Suppressor macrophage treated with lipopolysaccharide for 4 hours (primary cell): ENCODE results near the gene RAP1GAP2.

Experiments used
- DNase-seq: peaks from one replicate; pipeline ENCODE4 v3.0.0-alpha.2; 2020

Gene RAP1GAP2

DNA sequence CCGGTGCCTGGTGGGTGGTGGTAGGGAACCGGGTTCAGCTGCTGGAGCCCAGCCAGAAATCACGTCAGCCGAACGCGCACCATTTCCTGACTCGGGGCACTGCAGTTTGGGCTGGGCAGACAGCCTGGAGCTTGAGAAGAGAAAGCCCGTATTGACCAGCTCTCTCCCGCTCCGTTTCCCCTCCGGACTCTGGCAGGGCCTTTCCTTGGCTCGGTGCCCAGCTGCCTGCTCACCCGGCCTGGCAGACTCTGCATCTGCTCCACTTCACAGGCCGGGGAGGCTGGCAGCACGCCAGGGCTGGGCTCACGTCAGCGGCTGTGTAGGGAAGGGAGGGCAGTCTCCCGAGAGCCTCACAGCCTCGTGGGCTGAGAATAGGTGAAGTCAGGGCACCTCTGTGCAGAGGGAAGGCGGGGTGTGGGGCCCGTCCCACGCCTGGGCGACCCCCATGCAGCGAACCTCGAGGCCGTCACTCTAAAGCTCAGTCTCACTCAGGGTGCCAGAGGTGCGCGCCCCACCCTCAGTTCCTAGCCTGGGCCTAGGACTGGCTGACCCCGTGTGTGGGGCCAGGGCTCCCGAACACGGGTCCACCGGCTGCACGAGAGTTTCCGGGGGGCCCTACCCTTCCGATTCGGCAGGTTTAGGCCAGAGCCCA is 208.0 kb downstream of the RAP1GAP2 start:
- peak; percentile 99 for DNase-seq

DNA sequence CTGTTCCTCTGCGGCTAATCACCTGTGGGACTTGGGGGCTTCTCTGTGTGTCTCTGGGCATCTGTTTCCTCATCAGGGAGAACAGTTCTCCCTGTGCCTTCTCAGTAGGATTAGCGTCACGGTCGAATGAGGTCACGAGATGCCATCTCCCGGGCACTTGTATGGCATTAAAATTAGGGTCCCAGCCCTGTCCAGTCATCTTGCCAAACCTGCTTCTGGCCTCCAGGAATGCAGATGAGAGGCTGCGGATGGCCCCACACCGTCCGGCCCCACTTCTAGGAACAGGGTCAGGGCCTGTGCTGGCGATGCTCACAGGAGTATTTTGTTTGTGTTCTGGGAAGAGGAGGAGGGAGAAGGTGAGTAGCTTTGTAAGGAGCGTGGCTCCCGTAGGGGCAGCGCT is 208.7 kb downstream of the RAP1GAP2 start:
- no peak for DNase-seq

DNA sequence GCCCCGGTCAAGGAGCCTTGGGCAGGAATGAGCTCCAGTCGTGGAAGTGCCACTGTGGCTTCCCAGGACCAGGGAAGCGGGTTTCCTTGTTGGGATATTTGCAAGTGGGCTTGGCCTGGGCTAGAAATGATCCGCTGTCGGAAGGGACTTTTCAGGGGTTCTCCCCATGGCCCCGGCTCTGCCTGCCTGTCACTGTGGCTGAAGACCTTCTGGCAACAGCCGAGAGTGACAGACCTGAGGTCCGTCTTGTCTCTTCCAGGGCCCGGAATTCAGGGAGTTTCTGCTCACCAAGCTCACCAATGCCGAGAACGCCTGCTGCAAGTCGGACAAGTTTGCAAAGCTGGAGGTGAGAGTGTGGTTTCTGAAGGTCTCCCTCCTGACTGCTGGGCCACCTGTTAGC is 209.5 kb downstream of the RAP1GAP2 start:
- no peak for DNase-seq

DNA sequence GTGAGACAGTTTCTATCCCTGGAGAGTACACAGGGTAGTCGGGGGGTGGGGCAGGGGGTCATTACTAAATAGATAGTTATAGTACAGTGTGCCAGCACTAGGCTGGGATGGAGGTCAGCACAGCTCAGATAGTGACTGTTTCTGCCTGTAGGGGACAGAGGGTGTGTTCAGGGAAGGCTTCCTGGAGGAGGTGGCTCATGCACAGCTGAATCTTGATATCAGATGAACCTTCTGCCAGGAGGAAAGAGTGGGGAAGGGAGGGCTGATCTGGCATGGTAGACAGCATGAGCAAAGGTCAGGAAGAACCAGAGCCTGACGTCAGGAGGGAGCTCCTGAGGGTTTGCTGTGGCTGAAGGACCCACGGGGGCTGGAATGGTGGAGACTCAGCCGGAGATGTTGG is 210.6 kb downstream of the RAP1GAP2 start:
- DNase-seq = no peak

DNA sequence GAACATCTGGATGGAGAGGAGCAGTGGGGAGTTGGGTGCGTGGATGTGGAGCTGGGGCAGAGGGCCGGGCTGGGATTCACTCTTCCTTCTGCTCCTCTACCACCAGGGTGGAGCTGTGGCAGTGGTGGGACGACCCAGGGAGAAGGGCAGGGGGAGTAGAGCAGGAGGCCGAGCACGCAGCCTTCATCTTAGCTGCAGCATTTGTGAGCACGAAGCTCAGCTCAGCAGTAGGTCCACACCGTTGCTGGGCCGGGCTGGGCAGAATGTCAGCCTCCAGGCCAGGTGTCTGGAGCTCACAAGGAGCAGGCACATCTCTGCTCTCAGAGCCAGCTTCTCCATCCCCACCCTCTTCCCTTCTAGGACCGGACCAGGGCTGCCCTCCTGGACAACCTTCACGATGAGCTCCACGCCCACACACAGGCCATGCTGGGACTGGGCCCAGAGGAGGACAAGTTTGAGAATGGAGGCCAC is 211.4 kb downstream of the RAP1GAP2 start:
- DNase-seq = no peak

DNA sequence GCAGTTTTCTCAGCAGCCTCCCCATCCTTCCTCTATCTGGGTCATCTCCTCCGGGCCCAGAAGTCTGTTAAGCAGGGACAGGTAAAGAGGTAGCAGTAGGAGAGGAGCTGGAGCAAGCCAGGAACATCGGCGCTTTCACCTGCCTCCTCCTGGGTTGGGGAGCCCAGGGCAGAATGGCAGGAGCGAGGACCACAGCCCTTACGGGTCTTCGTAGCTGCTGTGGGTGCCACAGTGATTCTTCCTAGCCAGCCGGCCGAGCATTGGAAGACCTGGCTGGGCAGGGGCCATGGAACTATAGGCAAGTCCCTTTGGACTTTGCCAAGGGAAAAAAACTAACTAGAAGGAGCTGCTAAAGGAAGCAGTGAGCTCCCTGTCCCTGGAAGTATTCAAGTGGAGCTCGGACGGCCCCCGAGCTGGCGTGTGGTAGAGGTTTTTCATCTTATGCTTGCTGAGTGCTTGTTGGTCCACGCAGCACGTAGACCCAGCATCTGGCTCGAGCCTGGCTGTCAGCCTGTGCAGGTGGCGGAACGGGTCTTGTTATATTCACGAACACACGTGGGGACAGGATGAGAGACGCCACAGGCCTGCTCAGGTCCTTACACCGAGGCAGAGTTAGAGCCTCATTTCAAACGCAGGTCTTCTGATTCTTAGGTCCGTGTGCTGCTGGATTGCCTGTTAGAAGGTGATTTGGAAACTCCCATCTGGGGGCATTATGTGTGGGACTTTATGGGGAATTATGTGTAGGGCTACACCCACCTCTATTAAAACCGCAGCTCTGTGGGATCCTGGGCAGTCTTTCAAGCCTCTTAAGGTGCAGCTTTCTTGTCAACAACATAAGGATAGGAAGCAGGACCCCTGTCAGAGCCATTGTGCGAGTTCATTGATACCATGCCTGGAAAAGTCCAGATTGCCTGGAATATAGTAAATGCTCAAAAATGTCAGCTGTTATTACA is 212.4 kb downstream of the RAP1GAP2 start:
- no peak for DNase-seq

DNA sequence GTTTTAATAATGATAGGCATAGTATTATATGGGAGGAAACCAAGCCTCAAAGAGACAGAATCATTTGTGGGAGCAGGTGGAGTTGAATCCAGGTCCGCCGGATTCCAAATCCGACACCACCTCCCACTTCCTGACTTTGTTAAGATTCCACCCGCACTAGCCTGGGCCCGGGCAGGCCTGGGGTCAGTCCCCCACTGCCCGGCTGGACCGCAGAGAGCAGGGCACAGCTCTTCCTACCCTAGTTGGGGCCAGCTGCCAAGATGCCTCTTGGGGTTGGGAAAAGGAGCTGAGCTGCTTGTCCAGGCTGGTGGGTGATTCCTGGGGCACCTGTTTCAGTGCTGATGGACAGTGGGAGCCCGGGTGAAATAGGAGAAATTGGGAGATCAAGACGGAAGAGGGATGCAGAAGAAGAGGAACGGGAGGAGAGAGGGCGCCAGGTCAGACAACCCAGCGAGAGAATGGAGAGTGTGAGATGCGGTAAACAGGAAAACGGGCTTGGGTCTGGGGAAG is 213.2 kb downstream of the RAP1GAP2 start:
- no peak for DNase-seq

DNA sequence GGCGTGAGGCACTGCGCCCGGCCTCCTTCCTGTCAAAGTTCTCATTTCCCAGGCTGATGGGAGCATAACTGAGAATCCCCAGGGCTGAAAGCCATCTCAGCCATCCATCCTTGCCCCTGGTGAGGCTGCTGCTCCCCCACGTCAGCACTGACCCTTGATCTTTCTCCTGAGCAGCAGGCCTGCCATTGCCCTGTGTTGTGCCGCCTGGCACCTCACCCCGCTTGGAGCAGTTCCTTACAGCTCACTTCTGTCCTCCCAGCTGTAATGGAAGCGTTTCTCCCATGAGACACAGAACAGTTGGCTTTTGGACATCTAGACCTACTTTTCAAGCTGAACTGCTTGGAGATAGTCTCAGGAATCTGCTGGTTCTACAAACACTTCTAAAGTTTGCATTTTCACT is 215.7 kb downstream of the RAP1GAP2 start:
- no peak for DNase-seq

DNA sequence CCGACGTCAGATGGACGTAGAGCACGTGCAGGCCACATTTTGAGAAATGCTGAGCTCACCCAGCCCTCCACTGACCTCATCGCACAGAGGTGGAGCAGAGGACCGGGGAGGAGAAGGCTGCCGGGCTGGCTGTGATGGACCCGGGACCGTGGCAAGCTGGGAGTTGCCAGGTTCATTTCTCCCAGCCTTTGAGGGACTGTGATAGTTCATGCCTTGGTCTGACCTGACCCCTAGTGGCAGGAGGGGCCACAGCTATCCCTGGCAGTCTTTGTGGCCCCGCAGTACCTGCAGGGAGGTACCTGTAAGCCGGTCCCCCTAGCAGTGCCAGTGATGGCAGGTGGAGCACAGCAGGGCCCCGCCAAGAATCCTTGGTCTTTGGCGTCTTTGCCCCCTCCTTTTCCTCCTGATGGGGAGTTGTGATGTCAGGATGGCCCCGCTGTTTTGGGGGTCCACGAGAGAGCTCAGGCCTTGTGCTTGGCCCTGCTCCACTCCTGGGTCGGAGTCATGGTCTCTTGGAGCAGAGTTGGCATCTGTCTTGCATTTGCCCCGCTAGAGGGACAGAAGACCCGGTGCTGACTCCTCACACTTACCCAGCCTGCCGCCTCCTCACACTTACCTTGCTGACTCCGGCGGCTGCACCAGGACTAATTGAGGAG is 216.8 kb downstream of the RAP1GAP2 start:
- peak; percentile 66 for DNase-seq

DNA sequence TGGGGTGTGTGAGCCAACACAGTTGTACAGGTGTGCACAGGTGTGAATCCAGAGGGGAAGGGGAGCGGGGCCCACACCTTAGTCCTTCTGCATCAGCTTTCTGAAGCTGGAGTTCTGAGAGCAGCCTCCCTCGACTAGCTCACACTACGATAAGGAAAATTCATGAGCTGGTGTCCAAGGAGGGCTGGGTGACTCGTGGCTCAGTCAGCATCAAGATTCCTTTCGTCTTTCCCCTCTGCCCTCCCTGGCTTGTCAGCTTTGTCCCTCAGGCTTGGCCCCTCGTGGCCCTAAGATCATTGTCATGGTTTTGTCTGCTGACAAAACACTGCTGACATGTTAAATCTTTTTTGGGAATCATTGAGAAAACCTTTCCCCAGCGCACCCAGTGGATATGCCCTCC is 219.7 kb downstream of the RAP1GAP2 start:
- no peak for DNase-seq

DNA sequence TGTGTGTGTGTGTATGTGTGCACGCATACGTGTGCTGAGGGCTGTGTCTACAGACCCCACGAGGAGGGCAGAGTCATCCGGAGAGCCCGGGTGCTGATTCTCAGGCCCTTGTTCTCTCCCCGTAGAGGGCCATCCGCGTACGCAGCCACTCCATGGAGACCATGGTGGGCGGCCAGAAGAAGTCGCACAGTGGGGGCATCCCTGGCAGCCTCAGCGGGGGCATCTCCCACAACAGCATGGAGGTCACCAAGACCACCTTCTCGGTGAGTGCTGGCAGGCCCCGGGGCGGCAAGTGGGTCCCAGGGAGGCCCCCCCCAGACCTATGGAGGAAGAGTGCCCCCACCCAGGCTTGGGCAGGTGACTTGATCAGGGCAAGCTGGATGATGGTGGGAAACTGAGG is 221.7 kb downstream of the RAP1GAP2 start:
- DNase-seq = no peak

DNA sequence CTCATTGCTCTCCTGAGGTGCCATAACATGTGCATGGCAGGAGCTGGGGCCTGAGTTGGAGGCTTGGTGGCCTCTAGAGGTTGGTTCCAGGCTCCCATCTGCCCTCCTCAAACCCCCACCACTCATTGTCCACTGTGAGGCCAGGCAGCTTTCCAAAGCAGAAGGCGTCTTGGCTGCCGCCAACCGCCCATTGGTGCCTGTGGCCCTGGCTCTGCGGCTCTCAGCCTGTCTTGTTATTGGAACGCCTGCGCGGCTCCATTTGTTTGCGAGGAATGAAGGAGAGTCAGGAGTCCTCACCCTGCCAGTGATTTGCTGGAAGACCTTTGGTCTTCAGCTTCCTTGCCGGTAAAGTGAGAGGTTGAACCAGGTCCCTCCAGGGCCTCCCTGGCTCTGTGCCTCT is 223.5 kb downstream of the RAP1GAP2 start:
- DNase-seq = no peak

DNA sequence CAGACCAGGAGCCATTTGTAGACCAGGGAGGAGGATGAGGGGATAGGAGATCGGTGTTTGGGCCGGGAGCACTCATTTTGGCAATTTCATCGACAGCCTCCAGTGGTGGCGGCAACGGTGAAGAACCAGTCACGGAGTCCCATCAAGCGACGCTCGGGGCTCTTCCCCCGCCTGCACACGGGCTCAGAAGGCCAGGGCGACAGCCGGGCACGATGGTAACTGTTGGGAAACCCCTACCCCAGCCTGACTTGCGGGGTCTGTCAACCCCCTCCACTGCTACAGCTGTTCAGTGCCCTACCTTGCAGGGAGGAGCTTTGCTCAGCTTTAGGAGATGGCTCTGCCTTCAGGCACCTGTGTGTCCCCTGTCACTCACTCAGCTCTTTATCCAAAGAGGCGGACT is 224.1 kb downstream of the RAP1GAP2 start:
- DNase-seq = no peak

DNA sequence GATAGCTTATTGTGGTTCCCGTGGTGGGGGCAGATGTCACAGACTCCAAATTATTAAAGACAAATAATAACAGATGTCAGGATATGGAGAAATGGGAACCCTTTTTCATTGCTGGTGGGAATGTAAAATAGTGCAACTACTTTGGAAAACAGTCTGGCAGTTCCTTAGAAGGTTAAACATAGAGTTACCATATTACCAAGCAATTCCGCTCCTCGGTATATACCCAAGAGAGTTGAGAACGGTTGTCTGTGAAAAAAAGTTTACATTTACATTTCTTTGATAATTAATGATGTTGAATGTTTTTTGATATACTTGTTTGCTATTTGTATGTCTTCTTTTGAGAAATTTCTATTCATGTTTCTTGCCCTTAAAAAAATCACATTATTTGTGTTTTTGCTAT is 226.0 kb downstream of the RAP1GAP2 start:
- DNase-seq = no peak

DNA sequence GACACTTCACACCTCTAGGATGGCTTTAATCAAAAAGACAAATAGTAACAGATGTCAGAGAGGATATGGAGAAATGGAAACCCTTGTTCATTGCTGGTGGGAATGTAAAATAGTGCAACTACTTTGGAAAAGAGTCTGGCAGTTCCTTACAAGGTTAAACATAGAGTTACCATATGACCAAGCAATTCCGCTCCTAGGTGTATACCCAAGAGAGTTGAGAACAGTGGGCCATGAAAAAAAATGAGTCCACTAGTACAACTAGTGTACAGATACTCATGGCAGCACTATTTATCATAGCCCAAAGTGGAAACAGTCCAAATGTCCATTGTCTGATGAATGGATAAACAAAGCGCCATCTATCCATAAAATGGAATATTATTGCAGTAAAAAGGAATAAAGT is 228.1 kb downstream of the RAP1GAP2 start:
- DNase-seq = no peak

DNA sequence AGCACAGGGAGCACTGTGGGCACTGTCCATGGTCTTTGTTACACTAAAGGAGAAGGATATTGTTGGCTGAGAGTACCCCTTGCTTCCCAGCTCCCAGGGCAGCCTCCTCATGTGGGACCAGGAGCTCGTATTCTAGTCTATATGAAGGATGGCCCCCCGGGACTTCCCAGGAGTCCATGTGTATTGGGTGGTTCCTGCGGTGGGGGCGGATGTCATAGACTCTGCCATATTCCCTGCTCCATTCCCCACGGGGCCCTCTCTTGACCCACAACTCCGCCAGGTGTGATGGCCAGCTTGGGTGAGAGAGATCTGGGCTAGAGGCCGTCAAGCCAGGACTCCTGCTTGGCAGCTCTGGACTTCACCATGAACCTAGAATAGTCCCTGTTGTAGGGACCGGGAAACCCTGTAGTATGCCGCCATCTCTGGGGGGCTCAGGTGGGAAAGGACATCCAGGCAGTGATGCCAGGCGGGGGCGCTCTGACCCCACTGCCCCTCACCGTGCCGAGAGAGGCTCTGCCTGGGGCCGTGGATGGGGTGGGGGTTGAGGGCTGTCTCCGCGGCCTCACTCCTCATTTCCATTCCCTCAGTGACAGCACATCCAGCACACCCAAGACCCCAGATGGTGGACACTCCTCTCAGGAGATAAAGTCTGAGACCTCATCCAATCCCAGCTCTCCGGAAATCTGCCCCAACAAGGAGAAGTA is 229.3 kb downstream of the RAP1GAP2 start:
- DNase-seq = no peak

DNA sequence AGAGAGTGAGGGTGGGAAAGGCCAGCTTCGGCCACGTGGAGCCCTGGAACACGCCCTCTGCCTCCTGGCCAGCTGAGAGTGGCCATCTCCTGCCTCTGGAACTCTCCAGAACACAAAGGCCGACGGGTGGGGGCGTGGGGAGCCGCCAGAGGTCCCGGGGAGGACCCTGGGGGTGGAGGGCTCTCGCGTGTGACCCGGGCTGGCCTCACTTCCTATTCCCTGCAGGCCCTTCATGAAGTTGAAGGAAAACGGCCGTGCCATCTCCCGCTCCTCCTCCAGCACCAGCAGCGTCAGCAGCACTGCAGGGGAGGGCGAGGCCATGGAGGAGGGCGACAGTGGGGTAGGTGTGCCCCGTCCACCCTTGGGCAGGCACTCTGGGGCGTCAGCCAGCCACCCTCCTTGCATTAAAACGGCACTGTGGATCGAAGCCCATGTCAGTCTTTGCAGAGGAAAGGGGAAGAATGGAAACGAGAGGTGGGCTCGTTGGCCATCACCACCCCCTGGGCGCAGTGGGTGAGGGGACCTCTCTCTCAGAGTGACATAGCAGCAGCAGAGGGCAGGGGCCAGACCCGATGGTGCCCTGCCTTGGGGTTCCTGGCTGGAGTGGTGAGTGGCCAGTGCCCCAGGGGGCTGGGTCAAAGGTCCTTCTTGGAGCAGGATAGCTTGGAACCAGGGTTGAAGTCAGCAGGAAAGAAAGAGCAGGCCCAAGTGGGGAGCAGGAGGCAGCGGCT is 230.1 kb downstream of the RAP1GAP2 start:
- DNase-seq = no peak

DNA sequence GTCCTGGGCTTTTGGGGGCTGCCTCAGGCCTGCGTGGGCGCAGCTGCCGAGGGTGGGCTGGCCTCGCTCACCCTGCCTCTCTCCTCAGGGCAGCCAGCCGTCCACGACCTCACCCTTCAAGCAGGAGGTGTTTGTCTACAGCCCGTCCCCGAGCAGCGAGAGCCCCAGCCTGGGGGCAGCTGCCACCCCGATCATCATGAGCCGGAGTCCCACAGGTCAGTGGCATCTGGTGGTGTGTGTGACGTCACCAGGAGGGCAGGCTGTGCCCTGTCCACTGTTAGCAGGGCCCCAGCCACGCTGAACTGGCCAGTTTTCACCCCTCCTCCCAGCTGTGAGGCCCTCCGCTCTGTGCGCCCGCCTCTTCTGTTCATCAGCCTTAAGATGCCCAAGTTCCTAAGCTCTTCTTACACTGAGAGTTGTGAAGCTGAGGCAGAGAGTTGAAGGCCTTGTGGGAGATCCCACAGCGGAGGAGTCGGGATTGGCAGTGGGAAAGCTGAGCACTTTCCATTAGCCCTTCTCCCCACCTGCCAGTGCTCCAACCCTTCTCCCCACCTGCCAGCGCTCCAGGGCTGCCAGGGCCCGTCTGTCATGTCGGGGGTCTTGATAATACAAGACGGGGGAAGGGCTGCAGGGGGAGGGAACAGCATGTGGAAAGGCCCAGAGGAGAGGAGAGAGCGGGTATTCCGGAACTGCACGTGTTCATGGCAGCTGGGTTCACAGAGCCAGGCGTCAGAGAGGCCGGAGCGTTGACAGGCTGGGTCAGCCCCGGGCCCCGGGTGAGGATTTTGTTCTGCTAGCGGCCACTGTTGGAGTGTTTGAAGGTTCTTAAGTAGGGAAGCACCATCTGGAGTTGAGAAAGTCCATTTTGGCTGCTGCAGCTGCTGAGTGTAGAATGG is 230.9 kb downstream of the RAP1GAP2 start:
- DNase-seq = no peak

DNA sequence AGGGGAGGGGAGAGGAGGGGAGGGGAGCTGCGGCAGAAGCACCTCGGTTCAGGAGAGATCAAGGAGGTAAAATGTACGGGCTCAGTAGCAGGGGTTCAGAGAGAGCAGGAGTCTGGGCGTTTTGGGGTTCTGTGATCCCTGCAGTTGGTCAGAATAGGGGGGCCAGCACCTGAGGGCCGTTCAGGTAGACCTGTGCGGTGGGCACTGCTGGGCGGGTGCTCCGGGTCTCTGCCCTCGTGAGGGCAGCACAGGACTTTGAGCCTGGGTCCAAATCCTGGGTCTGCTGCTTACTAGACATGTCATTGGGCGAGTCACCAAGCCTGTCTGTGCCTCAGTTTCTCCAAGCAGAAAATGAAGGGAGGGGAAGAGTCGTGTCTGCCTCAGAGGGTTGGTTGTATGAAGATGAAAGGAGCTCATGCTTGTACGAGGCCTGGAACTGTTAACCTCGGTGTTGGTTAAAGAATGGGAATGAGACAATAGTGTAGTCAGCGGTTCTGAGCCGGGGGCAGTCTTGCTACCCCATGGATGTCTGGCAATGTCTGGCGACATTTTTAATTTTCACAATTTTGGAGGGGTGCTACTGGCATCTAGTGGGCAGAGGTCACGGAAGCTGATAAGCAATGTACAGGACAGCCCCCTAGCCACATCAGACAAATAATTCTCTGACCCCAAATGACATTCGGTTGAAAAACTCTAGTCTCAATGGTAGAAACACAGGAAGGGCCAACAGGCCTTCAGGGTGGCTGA is 231.7 kb downstream of the RAP1GAP2 start:
- DNase-seq = no peak

DNA sequence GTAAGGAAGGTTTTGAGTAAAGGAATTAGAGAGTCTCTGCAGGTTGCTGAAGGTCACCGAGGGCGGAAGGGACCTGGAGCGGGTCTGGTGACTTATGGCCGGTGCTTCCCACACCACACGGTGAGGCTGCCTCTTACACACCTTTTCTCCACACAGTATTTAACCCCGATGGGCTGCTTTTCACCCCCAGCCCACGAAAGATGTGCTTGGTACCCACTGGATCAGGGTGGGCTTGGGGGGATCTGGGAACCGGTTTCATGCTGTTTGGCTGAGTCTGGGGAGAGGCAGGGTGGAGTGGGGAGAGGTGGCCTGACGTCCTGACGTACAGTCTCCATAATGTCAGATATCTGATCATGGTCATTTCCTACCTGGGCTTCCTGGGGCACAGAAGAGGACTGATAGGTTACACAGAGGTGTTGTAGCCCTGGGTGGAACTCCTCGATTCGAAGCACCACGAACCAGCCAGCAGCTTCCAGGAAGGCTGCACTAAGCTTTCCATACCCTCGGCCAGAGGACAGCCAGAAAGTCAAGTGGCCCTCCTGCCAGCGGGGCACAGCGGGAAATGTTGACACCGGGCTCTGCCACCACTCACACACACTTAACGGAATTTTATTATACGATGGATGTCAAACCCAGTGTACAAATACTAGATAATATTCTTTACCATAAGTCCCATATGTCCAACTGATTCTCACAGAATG is 233.1 kb downstream of the RAP1GAP2 start:
- DNase-seq = no peak
